ENCODE results near the gene XPA. TPM values are rescaled to one million over a fixed set of nuclear protein-coding genes. Genes with fewer than 3 reads are reported as not detected.

The XPA gene
- total and polyA plus RNA-seq, 10 of the 15 experiments (the other 5 are each of a cell fraction or from before 2014, with no cell fraction given): 6.2 to 19.9 (median 12.3) TPM

DNA sequence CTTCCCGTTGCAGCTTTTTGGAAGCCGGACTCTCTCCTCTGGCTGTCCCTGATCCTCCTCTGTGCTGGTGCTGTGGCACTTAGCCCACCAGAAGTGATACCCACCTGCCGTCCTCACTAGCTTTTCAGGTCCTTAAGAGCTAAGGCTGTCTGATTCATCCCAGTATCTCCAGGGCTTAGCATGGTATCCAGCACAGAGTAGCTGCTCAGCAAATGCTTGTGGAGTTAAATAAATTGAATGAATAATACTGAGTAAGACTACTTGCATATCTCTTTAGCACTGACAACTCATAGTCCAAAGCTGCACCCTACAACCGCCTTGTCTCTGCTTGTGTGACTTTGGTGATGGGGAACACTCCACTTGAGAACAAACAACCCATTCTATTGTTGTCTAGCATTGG, 7.7 kb upstream of the XPA start:
- Histone ChIP-seq H3K4me3 (no peak overlapping the region), H3K27ac (ENCODE audit: control insufficient read depth, insufficient read depth) (no peak overlapping the region), H3K4me2 (ENCODE audit: control insufficient read depth, insufficient read depth) (no peak overlapping the region), H4K20me1 (ENCODE audit: control insufficient read depth, insufficient read depth) (no peaks in the 10 kb centered on the region), H3K27me3 (replicated peaks in 1 of 2; ENCODE audit: control insufficient read depth in 2 of 2, insufficient read depth in 2 of 2, low read length in 1 of 2) (peaks cover 1 to 2% of the 10 kb centered on the region in 2 experiments; a peak in 1 of 4 replicates), H3K4me1 (ENCODE audit: control insufficient read depth, insufficient read depth, low read length) (peaks cover 5% of the 10 kb centered on the region; the same call in 1 of the 2 replicates), H3K9me3 (replicated peaks; ENCODE audit: control insufficient read depth, insufficient read depth, low read length) (no peaks in the 10 kb centered on the region), H3K9ac (ENCODE audit: control insufficient read depth, insufficient read depth, low read length) (no peak overlapping the region), H3K36me3 (ENCODE audit: control insufficient read depth in 2 of 2, insufficient read depth in 2 of 2, low read length in 1 of 2) (no peaks in the 10 kb centered on the region), H3K79me2 (ENCODE audit: control insufficient read depth, insufficient read depth, low read length) (no peaks in the 10 kb centered on the region), H2AFZ (ENCODE audit: control insufficient read depth, low read depth, low read length) (no peak overlapping the region)
- in situ Hi-C loops (cut with MboI): loop anchor here (5.0 kb wide), 1 partner anchor 197 kb away; no protein-coding TSS in a partner anchor
- no peak for TF ChIP-seq RAD21 (IDR thresholded peaks at IDR 0.05; ENCODE audit: insufficient read depth, low read depth, low read length)
- no peak for TF ChIP-seq TCF12 (IDR thresholded peaks at IDR 0.05; ENCODE audit: low read depth, low read length)
- TF ChIP-seq TCF7 (IDR thresholded peaks at IDR 0.05; ENCODE audit: borderline replicate concordance): no peak
- TF ChIP-seq, protein P1, sequence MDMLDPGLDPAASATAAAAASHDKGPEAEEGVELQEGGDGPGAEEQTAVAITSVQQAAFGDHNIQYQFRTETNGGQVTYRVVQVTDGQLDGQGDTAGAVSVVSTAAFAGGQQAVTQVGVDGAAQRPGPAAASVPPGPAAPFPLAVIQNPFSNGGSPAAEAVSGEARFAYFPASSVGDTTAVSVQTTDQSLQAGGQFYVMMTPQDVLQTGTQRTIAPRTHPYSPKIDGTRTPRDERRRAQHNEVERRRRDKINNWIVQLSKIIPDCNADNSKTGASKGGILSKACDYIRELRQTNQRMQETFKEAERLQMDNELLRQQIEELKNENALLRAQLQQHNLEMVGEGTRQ (IDR thresholded peaks at IDR 0.05; ENCODE audit: borderline replicate concordance, low read depth, low read length): no peak
- TF ChIP-seq TAF1 (IDR thresholded peaks at IDR 0.05; ENCODE audit: borderline replicate concordance, low read depth, low read length): no peak
- TF ChIP-seq, protein P2, sequence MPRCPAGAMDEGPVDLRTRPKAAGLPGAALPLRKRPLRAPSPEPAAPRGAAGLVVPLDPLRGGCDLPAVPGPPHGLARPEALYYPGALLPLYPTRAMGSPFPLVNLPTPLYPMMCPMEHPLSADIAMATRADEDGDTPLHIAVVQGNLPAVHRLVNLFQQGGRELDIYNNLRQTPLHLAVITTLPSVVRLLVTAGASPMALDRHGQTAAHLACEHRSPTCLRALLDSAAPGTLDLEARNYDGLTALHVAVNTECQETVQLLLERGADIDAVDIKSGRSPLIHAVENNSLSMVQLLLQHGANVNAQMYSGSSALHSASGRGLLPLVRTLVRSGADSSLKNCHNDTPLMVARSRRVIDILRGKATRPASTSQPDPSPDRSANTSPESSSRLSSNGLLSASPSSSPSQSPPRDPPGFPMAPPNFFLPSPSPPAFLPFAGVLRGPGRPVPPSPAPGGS (IDR thresholded peaks at IDR 0.05; ENCODE audit: borderline replicate concordance, insufficient read depth, low read depth, low read length, poor library complexity, severe bottlenecking): no peak
- ATAC-seq (no peak), DNase-seq (ENCODE audit: low read depth, low spot score) (no peak), FAIRE-seq (no peak)
- WGBS (ENCODE audit: insufficient coverage, insufficient replicate concordance, low lambda C conversion rate, missing lambda C conversion rate): 74% methylated on average over 4 of the region's 4 CpGs
- SMC1A ChIA-PET (ENCODE audit: uncharacterized antibody, unreplicated experiment): interaction anchor here (0.8 to 2.3 kb wide), 5 partner anchors 8 to 196 kb away, joined by 3 to 9 read pairs (median 4); no protein-coding TSS in a partner anchor
- POLR2A ChIA-PET: interaction anchor here (1.1 to 1.5 kb wide), 5 partner anchors 9 to 218 kb away, joined by 3 to 4 read pairs (median 3); partner anchors contain the start of genes NCBP1, TRMO and TSTD2
- RAD21 ChIA-PET (ENCODE audit: unreplicated experiment): interaction anchor here (0.6 to 1.3 kb wide), 5 partner anchors 31 to 293 kb away, joined by 3 read pairs; partner anchors contain the start of gene TRMO
- no TSS peak for BruUV-seq (replicated peaks)
- intact Hi-C loops (cut with micrococcal nuclease; ENCODE audit: unreplicated experiment): no loop called here
- CTCF ChIA-PET: interaction anchor here (1.0 to 3.3 kb wide), 7 partner anchors 8 to 218 kb away, joined by 3 to 50 read pairs (median 3); partner anchors contain the start of genes TRMO and XPA

Data from GM12878 (cell line).